GM18526 (cell line): ENCODE data around the gene NOTCH1.

Experiments used
- POLR2A ChIP-seq: IDR thresholded peaks from 3 replicates; pipeline ENCODE4 v1.6.1; 2011; ENCODE audit not compliant: insufficient read length; ENCODE audit errors: extremely low read depth

Gene NOTCH1

GRCh38 chr9:136545965-136546696 is at the start of gene NOTCH1:
Gene NOTCH1 (minus strand): TSS chr9:136546048. CDS start chr9:136545786, 262 bp downstream.
- peak; percentile 60 for TF ChIP-seq POLR2A

DNA sequence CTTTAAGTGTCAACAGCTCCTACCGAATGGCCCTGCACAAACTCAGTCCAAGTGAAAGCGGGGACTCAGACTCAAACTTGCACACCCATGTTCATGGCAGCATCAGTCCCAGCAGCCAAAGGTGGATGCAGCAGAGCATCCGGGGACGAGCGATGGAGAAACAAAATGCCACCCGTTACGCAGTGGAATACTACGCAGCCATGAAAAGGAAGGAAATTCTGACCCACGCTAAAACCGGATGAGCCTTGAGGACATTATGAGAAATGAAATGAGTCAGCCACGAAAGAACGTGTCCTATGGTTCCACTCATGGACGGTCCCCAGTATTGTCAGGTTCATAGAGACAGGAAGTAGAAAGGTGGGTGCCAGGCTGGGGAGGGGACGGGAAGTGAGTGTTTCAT is 48.6 kb upstream of the NOTCH1 start:
- TF ChIP-seq POLR2A, result no peak

DNA sequence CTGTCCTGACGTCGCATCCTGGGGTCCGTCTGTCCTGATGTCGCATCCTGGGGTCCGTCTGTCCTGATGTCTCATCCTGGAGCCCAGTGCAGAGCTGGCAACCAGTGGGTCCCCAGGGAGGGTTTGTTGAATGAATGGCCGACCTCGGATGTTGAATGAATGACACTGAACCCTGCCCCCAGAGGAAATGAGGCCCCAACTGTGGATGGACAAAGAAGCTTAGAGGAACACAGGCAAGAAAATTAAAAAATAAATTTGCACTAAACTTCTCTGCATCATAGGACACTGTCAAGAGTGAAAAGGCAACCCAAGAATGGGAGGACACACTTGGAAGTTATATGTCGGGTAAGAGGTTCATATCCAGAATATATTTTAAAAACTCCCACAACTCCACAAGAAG is 47.7 kb upstream of the NOTCH1 start:
- TF ChIP-seq POLR2A, result no peak

DNA sequence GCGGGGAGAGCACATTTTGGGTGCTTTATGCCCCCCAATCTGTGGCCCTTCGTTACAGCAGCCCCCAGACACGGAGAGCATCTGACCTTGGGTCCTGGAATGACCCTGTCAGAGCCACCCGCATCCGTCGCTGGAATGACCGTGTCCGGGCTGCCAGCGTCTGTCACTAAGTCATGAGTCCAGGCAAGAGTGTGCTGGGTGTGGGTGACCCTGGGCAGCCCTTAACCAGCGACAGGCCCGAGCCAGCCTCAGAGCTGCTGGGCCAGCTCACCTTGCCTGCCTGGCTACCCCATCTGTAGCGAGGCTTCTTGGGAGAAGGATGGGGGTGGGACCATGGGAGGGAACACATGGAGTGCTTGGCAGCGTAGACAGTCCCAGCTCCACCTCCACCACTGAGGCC is 46.8 kb upstream of the NOTCH1 start:
- TF ChIP-seq POLR2A, result no peak

GRCh38 chr9:136590821-136591752 is 45.2 kb upstream of the NOTCH1 start:
- TF ChIP-seq POLR2A, result no peak

GRCh38 chr9:136589766-136590763 is 44.2 kb upstream of the NOTCH1 start:
- TF ChIP-seq POLR2A, result no peak

GRCh38 chr9:136588663-136589464 is 43.0 kb upstream of the NOTCH1 start:
- TF ChIP-seq POLR2A, result no peak

DNA sequence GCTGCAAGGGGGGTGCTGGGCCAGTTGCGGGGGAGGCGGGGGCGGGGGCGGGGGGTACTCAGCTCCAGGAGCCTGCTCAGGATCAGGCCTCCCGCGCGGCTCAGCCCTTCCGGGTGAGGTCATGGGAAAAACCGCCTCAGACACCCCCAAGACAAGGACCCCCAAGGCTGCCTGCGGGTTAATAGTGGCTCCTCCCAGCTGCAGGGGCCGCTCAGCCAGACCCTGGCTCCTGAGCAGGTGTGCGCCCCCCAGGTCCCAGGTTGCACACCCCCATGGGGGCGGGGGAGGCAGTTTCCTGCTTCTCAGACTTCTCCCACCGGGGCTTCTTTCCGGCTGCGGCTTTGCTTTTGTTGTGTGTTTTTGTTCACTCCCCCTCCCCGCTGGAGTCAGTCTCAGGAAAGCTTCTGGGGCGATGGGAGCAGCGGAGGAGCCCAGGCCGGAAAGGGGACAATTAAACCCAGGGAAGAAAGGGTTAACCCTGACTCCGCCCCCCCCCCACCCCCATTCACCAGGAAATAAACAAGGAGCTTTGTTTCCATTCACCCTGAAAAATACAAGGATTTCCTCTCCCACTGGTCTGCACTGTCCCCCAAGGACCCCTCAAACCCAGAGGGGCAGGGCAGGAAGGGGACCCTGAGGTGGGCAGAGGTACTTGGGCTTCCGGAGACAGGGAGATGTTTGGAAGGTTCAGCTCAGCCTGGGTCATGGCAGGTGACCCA is 42.3 kb upstream of the NOTCH1 start:
- no peak for TF ChIP-seq POLR2A

GRCh38 chr9:136587145-136587943 is 41.5 kb upstream of the NOTCH1 start:
- no peak for TF ChIP-seq POLR2A

GRCh38 chr9:136586391-136586953 is 40.6 kb upstream of the NOTCH1 start:
- TF ChIP-seq POLR2A, result no peak

GRCh38 chr9:136585531-136586120 is 39.8 kb upstream of the NOTCH1 start:
- TF ChIP-seq POLR2A, result no peak

DNA sequence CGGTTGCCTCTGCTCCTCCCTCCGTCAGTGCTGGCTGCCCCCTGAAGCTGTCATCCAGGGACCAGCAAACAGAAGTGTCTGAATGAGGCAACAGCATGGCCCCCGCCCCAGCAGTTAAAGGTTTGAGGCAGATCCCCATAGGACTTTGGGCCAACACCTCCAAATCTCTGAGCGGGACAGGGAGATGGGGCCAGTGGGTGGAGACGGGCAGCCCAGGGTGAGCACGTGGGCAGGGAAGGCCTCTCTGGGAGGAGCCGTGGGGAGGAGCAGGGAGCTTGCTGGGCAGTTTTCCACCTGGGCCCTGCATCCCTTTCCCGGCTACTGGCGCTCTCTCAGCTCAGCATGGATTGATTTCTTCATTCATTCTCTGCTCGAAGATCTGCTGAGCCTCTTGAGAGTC is 39.1 kb upstream of the NOTCH1 start:
- TF ChIP-seq POLR2A, result no peak
